Brain microvascular endothelial cell (primary cell): ENCODE results near the gene SEC22B.
"Not testable (repeated sequence)": the region's sequence is repeated elsewhere in the genome, so short reads cannot be mapped to it uniquely, and the experiment has no call there.

Source experiments
- DNase-seq: peaks from one replicate; pipeline ENCODE4 v3.0.0-alpha.2; 2020
- H3K27ac ChIP-seq: fragments of 250-450 bp; sonication (Bioruptor Pico); 2 replicates; pipeline ENCODE4 v1.5.1; 2020; ENCODE audit warnings: mild to moderate bottlenecking, moderate library complexity
- H3K27me3 ChIP-seq: fragments of 250-450 bp; sonication (Bioruptor Pico); replicated peaks from 2 replicates; pipeline ENCODE4 v1.5.1; 2020; ENCODE audit warnings: mild to moderate bottlenecking
- H3K36me3 ChIP-seq: fragments of 250-450 bp; sonication (Bioruptor Pico); replicated peaks from 2 replicates; pipeline ENCODE4 v1.5.1; 2020; ENCODE audit warnings: mild to moderate bottlenecking
- H3K4me3 ChIP-seq: 2 replicates; pipeline ENCODE4 v1.5.1; 2011; ENCODE audit warnings: low read depth, mild to moderate bottlenecking, control low read depth, low read length, moderate library complexity
- in situ Hi-C: cut with HindIII; loops from 2 replicates; pipeline ENCODE4 v1.10.0; 2017; ENCODE audit warnings: low sequenced_read_pairs, low pct_ligation_motif_present
- TF ChIP-seq, protein P1 (sequence below): IDR thresholded peaks from 2 replicates; pipeline ENCODE4 v1.5.1; 2011; ENCODE audit warnings: low read depth, mild to moderate bottlenecking, moderate library complexity, low read length, control low read depth, inconsistent platforms; ENCODE audit errors: missing control alignments

Gene SEC22B

DNA sequence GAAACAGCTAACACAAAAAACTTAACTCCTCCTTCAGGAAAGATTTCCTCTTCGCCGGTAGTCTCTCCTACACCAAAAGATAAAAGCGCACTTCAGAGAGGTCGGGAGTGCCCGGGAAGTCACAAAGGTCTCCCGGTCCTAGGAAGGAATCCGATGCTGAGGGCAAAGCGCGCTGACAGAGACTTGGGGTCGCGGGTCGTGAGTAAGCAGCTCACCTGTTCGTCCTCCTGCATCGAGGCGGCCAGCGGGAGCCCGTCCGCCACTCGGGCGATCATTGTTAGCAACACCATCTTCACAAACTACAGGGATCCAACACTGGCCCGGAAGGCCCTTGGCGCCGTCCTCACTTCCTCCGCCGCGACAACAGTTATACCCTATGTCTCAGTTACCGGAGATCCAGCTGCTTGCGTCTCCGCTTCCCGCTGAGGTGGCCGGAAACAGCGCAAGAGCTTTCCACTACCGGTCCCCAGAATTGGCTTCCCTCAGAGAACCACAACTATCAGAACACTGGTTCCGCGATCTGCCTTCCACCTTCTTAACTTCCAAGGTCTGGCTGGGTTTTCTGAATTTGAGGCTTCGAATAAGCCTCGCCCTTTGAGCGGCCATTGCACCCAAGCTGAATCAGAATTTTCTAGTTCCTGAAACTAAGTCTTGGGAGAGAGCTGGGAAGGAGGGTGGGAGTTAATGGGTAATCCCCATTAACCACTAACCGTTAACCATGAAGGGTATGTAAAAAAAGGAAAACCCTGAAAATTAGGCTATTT is at the start of gene SEC22B:
Gene SEC22B, minus strand, starts transcription at position 429 of the 764 bp plus-strand sequence. Its CDS starts 139 bp downstream, at position 290.
- no peaks in the 10 kb centered on the region for H3K27me3 ChIP-seq
- in situ Hi-C loops, result no loop called here
- peak within 1 kb of the TSS; percentile 99 for H3K4me3 ChIP-seq
- peak within 1 kb of the TSS; percentile 95 for H3K27ac ChIP-seq
- TF ChIP-seq, protein P1, sequence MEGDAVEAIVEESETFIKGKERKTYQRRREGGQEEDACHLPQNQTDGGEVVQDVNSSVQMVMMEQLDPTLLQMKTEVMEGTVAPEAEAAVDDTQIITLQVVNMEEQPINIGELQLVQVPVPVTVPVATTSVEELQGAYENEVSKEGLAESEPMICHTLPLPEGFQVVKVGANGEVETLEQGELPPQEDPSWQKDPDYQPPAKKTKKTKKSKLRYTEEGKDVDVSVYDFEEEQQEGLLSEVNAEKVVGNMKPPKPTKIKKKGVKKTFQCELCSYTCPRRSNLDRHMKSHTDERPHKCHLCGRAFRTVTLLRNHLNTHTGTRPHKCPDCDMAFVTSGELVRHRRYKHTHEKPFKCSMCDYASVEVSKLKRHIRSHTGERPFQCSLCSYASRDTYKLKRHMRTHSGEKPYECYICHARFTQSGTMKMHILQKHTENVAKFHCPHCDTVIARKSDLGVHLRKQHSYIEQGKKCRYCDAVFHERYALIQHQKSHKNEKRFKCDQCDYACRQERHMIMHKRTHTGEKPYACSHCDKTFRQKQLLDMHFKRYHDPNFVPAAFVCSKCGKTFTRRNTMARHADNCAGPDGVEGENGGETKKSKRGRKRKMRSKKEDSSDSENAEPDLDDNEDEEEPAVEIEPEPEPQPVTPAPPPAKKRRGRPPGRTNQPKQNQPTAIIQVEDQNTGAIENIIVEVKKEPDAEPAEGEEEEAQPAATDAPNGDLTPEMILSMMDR, result no peak
- peaks cover 3% of the 10 kb centered on the region for H3K36me3 ChIP-seq
- peak; percentile 91 for DNase-seq

DNA sequence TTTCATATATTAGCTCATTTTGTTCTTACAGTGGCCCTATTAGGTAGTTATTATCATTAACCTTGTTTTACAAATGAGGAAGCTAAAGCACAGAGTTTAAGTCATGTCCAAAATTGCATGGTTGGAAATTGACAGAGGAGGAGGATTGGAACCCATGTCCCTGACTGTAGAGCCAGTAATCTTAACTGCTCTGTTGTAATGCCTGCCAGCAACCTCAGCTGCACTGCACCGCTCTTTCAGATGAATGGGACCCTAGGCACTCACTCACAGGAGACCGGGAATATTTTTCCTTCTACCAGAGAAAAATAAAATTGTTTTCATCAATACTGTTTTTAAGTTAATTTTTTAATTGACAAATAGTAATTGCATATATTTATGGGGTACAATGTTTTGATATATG is 41.6 kb upstream of the SEC22B start:
- H3K36me3 ChIP-seq, result not testable (repeated sequence)

DNA sequence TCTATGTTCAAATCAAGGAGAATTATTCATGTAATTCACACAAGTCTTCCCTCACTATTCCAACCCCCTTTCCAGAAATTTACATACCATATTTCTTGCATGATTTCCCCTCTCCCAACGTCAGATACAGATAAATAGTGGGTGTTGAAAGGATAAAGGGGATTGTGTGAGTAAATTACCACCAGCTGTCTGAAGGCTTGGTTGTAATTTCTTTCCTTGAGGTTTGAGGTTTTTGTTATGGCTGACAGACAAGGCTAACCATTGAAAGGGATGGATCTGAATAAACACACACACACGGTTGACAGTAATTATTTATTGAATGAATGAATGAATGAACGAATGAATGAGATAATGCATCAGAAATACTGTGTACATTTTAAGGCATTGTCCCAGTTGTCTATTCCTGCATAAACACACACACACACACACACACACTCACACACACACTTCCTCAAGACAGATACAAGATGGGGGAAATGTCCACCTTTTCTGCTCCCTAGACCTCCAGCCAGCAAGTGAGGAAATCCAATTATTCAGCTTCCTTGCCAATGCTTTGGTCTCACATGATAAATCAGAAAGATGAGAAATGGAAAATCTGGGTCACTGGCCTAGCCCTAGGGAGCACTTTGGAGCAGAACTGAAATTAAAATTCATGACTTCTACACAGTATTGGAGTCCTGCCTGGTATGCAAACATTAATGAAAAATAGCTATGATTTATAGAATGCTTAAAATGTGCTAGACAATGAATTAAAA is 41.0 kb upstream of the SEC22B start:
- H3K4me3 ChIP-seq, H3K27ac ChIP-seq, H3K27me3 ChIP-seq, H3K36me3 ChIP-seq, in situ Hi-C loops, DNase-seq: not testable (repeated sequence)

More for the DNA sequence above, 41.6 kb upstream of the SEC22B start:
- H3K4me3 ChIP-seq, DNase-seq, in situ Hi-C loops, H3K27ac ChIP-seq, H3K27me3 ChIP-seq: not testable (repeated sequence)

DNA sequence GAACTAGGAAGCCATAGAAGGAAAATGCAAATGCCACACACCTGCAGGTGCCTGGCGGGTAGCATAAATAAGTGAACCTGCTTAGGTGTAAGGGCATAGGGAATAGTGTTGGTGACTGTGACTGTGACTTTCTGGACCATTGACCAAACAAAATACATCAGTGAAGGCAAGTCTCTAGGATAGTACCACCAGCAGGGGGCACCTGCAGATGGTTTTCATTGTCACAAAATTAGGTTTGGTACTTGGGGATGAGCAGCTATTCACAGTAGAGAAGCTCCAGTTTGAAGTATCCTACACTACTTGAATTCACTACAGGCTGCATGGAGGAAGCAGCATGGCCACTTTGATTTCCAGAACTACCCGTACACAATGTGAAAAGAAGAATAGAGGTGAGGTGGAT is 37.3 kb upstream of the SEC22B start:
- H3K36me3 ChIP-seq, in situ Hi-C loops, H3K27me3 ChIP-seq, H3K4me3 ChIP-seq, H3K27ac ChIP-seq, DNase-seq: not testable (repeated sequence)

DNA sequence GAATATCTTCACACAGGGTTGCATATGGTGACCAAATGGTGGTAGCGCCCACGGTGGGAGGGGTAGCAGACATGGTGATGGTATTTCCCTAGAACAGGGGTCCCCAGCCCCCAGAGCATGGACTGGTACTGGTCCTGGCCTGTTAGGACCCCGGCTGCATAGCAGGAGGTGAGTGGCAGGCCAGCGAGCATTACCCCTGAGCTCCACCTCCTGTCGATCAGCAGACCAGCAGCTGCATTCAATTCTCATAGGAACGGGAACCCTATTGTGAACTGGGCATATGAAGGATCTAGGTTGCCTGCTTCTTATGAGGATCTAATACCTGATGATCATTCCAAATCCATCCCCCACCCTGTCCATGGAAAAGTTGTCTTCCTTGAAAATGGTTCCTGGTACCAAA is 34.4 kb upstream of the SEC22B start:
- H3K27me3 ChIP-seq, in situ Hi-C loops, H3K36me3 ChIP-seq: not testable (repeated sequence)

DNA sequence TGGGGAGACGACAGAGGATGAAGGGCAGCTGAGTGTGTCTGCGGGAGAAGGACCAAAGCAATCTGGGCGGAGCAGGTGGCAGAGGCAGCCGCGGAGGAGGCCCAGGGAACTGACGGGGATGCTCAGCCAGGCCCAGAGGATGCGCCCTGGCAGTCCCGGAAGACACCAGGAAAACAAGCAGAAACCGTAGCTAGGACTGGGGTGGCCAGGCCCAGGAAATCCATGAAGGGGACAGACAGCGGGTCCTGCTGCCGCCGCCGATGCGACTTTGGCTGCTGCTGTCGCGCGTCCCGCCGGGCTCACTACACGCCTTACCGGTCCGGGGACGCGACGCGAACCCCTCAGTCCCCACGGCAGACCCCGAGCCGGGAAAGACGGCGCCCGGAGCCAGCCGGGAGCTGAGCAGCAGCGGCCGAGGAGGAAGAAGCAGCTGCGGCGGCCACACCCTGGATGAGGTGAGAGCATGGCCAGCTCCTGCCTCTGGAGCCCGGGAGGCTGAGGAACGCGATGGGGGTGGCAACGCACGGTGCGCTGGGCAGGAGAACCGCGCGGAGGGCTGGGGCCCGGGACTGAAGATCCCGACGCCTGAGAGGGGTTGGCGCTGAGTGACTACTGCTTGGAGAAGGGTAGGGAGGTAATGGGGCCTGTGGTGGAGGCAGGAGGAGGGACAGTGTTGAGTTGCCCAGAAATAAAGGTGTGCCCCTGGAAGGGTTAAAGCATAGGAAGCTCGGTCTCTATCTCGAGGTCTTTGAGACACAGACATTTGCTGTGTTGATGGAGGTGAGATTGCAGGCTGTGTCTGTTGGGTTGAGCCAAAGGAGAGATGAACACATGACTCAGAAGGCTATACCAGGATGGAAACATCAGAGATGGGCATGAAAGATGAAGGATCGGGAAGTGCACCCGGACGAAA is 20.8 kb upstream of the SEC22B start:
- in situ Hi-C loops, H3K27ac ChIP-seq, DNase-seq, H3K27me3 ChIP-seq, H3K36me3 ChIP-seq: not testable (repeated sequence)
- H3K4me3 ChIP-seq, result peak overlapping the region; percentile 51

More for the DNA sequence above, 34.4 kb upstream of the SEC22B start:
- not testable (repeated sequence) for DNase-seq, H3K27ac ChIP-seq, H3K4me3 ChIP-seq

DNA sequence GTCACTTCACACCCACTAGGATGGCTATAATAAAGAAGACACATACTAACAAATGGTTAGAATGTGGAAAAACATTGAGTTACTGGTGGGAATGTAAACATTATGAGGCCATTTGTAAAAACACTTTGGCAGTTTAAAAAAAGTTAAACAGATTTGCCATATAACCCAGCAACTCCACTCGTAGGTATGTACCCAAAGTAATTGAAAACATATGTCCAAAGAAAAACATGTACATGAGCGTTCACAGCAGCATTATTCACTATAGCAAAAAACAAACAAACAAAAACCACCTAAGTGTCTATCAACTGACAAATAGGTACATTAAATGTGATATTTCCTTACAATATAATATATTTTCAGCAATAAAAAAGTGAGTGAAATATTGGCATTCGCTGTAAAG is 12.3 kb upstream of the SEC22B start:
- H3K27ac ChIP-seq, H3K27me3 ChIP-seq, in situ Hi-C loops, DNase-seq, H3K4me3 ChIP-seq, H3K36me3 ChIP-seq: not testable (repeated sequence)

DNA sequence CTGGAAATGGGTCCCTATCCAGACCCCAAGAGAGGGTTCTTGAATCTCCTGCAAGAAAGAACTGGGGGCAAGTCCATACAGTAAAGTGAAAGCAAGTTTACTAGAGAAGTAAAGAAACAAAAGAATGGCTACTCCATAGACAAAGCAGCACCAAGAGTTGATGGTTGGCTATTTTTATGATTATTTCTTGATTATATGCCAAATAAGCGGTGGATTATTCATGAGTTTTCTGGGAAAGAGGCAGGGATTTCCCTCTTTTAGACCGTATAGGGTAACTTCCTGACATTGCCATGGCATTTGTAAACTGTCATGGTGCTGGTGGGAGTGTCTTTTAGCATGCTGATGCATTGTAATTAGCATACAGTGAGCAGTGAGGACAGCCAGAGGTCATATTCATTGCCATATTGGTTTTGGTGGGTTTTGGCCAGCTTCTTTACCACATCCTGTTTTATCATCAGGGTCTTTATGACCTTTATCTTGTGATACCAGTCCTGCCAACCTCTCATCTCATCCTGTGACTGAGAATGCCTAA is 5.9 kb upstream of the SEC22B start:
- DNase-seq, result peak; percentile 85
- H3K27ac ChIP-seq, H3K4me3 ChIP-seq, H3K27me3 ChIP-seq, in situ Hi-C loops, H3K36me3 ChIP-seq: not testable (repeated sequence)

DNA sequence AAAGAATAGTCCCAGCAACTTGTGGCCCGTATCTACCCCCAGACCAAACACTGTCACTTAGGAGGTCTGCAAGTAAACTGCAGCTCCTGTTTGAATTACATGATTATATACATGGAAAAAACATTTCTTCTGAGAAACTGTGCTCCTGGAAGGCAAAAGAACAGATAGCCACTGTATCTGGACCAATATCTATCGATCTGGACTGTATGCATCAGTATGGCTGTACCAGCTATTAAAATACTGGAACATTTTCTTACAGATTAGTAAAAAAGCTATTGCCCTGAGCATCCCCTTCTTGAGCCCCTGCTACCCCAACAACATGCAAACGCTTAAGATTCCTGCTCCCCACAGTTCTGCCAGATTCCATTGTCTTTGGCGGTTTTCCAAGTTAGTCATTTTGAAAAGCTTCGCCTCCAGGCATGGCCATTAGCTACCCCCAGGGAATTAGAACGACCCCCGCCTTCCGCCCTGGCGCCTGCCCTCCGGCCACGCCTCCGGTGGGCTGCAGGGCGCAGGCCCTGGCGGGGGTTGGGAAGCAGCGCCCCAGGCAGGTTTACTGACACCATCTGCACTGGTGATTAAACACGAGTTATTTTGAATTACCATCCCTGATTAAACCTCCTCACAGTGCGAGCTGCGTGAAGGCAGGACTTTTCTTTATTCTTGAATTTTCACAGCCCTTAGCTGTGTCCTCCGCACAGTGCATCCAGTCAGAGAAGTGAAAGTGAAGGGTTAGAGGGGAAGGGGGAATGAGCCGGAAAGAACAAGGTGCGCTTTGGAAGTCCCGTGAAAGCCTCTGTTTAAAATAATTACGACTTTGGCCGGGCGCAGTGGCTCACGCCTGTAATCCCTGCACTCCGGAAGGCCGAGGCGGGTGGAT is 3.7 kb upstream of the SEC22B start:
- H3K27me3 ChIP-seq, in situ Hi-C loops, H3K36me3 ChIP-seq, H3K4me3 ChIP-seq: not testable (repeated sequence)
- peak; percentile 82 for DNase-seq
- peak overlapping the region; percentile 83 for H3K27ac ChIP-seq
